Esophagus squamous epithelium (tissue), 5 donors: ENCODE measurements around the gene TNFRSF13B. TPM values are rescaled to one million over a fixed set of nuclear protein-coding genes. Genes with fewer than 3 reads are reported as not detected.
"Not testable (repeated sequence)": the region's sequence is repeated elsewhere in the genome, so short reads cannot be mapped to it uniquely, and the experiment has no call there.

Experiments
- DNase-seq: peaks from one replicate; lab custom pipeline; 2025; lab: John Stamatoyannopoulos, UW
- H3K27ac ChIP-seq, 4 donors: fragments of 200-600 bp; sonication (generic); one replicate each; pipeline ENCODE4 v1.5.1; 2016 to 2019; ENCODE audit warnings: mild to moderate bottlenecking in 1 of 4
- H3K27me3 ChIP-seq, 4 donors: fragments of 200-600 bp; sonication (generic); 1 replicate in 3 of 4; 2 replicates in 1 of 4; pipeline versions ENCODE4 v1.5.1 to v1.6.0; 2017 to 2021; ENCODE audit warnings: antibody characterized with exemption in 1 of 4
- H3K36me3 ChIP-seq, 3 donors: fragments of 200-600 bp; sonication (generic); one replicate each; pipeline ENCODE4 v1.5.1; 2016 to 2019
- H3K4me1 ChIP-seq, 3 donors: fragments of 200-600 bp; sonication (generic); one replicate each; pipeline ENCODE4 v1.5.1; 2017 to 2019
- H3K4me3 ChIP-seq, 4 donors: fragments of 200-600 bp; sonication (generic); 1 replicate in 3 of 4; 2 replicates in 1 of 4; pipeline ENCODE4 v1.5.1; 2016 to 2019; ENCODE audit warnings: mild to moderate bottlenecking in 2 of 4, moderate library complexity in 1 of 4
- H3K9me3 ChIP-seq, 3 donors: fragments of 200-600 bp; sonication (generic); one replicate each; pipeline ENCODE4 v1.5.1; 2016 to 2019
- POLR2A ChIP-seq, 4 donors: fragments of 450-650 bp; IDR thresholded peaks; one replicate each; pipeline ENCODE4 v1.6.1; 2017; ENCODE audit warnings: antibody characterized with exemption in 4 of 4, mild to moderate bottlenecking in 4 of 4, moderate library complexity in 3 of 4
- WGBS, 2 donors: methylation state at CpG; one replicate each; pipeline ENCODE4 v1.1.5; 2018; 5-methylcytosine and 5-hydroxymethylcytosine counted together
- intact Hi-C: fragments of 100-400 bp; cut with DNase I; formaldehyde crosslinking; loops from one replicate; pipeline ENCODE4 v1.15.0; 2022
- total RNA-seq, 4 donors: library from RNA; depleted of rRNA; stranded (reverse); fragments of >200 nt; gene quantifications; one replicate each; pipeline ENCODE4 v1.1.0, GENCODE V29; 2016
- TF ChIP-seq, protein P1 (sequence below), 6 experiments: fragments of 450-650 bp in 4 of 6; fragments of 200-600 bp in 2 of 6; sonication (generic) in 2 of 6; IDR thresholded peaks; one replicate each; pipeline ENCODE4 v1.5.1; 2016 to 2019; ENCODE audit warnings: antibody characterized with exemption in 6 of 6, mild to moderate bottlenecking in 4 of 6, moderate library complexity in 4 of 6
- donor health status: DM: yes; HTN: yes; CAD: no.

The TNFRSF13B gene
- total RNA-seq, 4 donors from 2014 or later, result not detected

DNA sequence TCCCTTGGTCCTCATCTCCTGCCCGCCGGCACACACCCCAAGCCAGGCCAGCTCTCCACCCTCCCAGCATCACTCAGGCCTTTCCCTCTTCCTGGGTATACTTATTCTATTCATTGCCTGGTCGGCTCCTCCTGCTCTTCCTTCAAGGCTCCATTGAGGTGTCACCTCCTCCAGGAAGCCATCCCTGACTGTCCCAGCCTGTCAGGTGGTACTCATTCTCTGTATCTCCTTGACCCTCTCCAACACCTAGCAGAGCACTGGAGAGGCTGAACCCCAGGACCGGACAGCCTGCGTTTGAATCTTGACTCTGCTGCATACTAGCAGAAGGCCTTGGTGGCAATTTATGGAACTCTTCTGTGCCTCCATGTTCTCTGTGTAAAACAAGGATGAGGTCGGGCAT, 428 bp upstream of the TNFRSF13B start:
- no peak for DNase-seq
- TF ChIP-seq, protein P1, sequence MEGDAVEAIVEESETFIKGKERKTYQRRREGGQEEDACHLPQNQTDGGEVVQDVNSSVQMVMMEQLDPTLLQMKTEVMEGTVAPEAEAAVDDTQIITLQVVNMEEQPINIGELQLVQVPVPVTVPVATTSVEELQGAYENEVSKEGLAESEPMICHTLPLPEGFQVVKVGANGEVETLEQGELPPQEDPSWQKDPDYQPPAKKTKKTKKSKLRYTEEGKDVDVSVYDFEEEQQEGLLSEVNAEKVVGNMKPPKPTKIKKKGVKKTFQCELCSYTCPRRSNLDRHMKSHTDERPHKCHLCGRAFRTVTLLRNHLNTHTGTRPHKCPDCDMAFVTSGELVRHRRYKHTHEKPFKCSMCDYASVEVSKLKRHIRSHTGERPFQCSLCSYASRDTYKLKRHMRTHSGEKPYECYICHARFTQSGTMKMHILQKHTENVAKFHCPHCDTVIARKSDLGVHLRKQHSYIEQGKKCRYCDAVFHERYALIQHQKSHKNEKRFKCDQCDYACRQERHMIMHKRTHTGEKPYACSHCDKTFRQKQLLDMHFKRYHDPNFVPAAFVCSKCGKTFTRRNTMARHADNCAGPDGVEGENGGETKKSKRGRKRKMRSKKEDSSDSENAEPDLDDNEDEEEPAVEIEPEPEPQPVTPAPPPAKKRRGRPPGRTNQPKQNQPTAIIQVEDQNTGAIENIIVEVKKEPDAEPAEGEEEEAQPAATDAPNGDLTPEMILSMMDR (IDR thresholded peaks at IDR 0.05), result no peak
- no peak for TF ChIP-seq POLR2A (IDR thresholded peaks at IDR 0.05)
- 89 to 91% methylated on average over 3 to 6 of the region's 6 CpGs for WGBS, 2 donors

DNA sequence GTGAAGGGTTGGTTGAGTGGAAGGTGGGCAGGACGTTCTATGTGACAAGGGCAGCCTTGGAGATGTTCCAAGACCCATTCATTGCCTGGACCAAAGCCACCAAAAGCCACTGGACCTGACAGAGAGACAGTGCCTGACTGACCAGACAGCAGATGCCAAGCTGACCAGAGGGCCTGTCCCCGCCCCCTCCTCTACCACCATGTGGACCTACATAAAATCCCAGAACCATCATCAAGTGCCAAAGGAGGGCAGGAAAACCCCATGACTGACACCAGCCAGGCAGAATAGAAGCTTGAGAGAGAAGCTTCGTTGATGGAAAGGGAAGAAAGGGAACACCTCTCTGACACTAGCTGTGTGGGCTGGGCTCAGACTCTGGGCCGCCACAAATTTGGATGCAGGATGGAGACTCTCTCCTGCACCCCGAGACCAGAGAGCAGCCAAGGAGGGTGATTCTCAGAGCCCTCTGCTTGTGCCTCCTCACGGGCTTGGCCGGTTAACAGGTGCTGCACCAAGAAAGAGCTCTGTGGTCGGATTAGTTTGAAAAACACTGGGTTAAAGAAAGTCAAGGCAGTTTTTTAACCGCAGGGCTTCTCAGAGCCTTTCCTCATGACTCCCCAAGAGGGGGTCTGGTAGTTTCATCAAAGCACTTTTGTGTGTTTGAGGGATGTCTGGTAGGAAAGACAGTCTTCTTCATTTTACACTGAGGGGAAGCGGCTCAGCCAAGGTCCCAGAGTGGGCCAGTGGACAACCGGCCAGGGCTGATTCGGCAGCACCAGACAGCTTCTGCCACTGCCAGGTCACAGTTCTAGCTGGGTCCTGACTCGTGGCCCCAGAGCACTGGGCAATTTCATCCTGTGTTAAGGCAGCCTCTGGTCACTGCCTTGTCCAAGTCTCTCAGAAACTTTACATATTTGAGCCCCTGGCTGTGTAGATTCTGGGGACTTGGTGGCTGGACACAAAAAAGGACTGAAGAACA, 1.7 kb downstream of the TNFRSF13B start:
- no peak for DNase-seq
- Histone ChIP-seq H3K36me3 (no peaks in the 10 kb centered on the region), H3K27me3 (peaks cover 0 to 19% (median 0%) of the 10 kb centered on the region in 4 donors), H3K27ac (no peak overlapping the region), H3K4me3 (no peak overlapping the region), H3K4me1 (peaks cover 0 to 7% (median 0%) of the 10 kb centered on the region in 3 donors), H3K9me3 (no peaks in the 10 kb centered on the region)
- WGBS, 2 donors, result 67 to 75% methylated on average over 10 to 12 of the region's 13 CpGs
- TF ChIP-seq, protein P1 (IDR thresholded peaks at IDR 0.05), result no peak
- intact Hi-C loops, result no loop called here

More for the DNA sequence above, 428 bp upstream of the TNFRSF13B start:
- H3K4me3 ChIP-seq, result no peak overlapping the region
- no peak overlapping the region for H3K27ac ChIP-seq
- peaks cover 0 to 9% (median 0%) of the 10 kb centered on the region in 3 donors for H3K4me1 ChIP-seq
- H3K27me3 ChIP-seq, result peaks cover 0 to 31% (median 0%) of the 10 kb centered on the region in 4 donors
- intact Hi-C loops, result no loop called here
- no peaks in the 10 kb centered on the region for H3K9me3 ChIP-seq
- H3K36me3 ChIP-seq, result no peaks in the 10 kb centered on the region

DNA sequence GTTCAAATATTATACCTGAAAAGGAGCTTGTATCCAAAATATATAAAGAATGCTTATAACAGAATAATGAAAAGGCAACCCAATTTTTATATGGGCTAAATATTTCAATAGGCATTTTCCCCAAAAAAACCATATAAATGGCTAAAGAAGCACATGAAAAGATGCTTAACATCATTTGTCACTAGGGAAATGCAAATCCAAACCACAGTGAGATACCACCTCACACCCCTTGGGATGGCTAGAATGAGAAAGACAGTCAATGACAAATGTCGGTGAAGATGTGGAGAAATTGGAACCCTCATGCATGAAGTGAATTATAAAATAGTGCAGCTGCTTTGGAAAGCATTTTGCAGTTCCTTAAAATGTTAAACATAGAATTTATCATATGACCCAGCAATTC, 3.1 kb downstream of the TNFRSF13B start:
- 90 to 95% methylated on average over 1 of the region's 1 CpG for WGBS, 2 donors
- H3K36me3 ChIP-seq, result no peaks in the 10 kb centered on the region
- DNase-seq, result no peak
- intact Hi-C loops, result no loop called here
- no peak for TF ChIP-seq POLR2A (IDR thresholded peaks at IDR 0.05)
- TF ChIP-seq, protein P1 (IDR thresholded peaks at IDR 0.05), result no peak
- no peak overlapping the region for H3K4me3 ChIP-seq
- no peak overlapping the region for H3K27ac ChIP-seq
- H3K4me1 ChIP-seq, result no peaks in the 10 kb centered on the region
- H3K9me3 ChIP-seq, result no peaks in the 10 kb centered on the region
- peaks cover 0 to 25% (median 0%) of the 10 kb centered on the region in 4 donors for H3K27me3 ChIP-seq

DNA sequence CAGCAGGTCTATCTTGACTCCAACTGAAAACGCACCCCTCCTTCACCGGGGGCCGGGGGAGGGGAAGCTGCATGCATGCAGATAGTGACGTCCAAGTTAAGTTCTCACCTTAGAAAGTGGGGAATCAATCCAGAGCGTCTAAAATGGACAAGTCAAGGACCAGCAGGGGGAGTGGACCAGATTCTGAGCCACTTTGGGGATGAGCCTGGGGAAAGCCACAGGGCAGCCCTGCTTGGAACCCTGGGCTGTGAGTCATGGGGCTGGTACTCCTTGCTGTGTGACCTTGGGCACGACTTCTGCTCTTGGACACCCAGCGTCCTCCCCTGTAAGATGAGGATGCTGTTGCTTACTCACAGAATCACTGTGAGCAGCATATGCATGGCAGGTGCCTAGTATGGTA, 9.1 kb downstream of the TNFRSF13B start:
- Histone ChIP-seq H3K9me3 (no peaks in the 10 kb centered on the region), H3K27ac (no peak overlapping the region), H3K36me3 (no peaks in the 10 kb centered on the region), H3K27me3 (peaks cover 0 to 27% (median 0%) of the 10 kb centered on the region in 4 donors), H3K4me3 (no peak overlapping the region), H3K4me1 (no peaks in the 10 kb centered on the region)
- no peak for DNase-seq
- TF ChIP-seq, protein P1 (IDR thresholded peaks at IDR 0.05), result no peak
- TF ChIP-seq POLR2A (IDR thresholded peaks at IDR 0.05), result no peak
- 44 to 73% methylated on average over 4 to 5 of the region's 7 CpGs for WGBS, 2 donors
- intact Hi-C loops, result no loop called here

DNA sequence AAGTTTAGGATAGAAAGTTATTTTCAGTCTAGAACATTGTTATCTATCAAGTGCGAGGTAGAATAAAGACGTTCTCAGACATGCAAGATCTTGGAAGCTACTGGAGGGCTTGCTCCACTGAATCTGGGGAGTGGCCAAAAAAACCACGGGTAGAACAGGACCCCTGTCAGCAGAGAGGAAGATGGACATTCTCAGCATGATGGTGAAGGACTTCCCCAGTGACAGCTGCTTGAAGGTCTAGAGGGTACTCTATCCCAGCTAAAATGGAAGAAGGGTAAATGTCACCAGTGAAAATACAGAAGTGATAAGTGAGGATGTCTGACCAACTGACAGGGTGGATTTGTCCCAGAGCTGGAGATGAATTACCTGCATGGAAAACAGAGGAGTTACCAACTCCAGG, 10.1 kb downstream of the TNFRSF13B start:
- no peak overlapping the region for H3K4me3 ChIP-seq
- H3K27ac ChIP-seq, result no peak overlapping the region
- WGBS, 2 donors, result 65 to 78% methylated on average over 3 of the region's 3 CpGs
- intact Hi-C loops, result no loop called here
- no peaks in the 10 kb centered on the region for H3K9me3 ChIP-seq
- no peak for DNase-seq
- peaks cover 0 to 36% (median 0%) of the 10 kb centered on the region in 4 donors for H3K27me3 ChIP-seq
- no peak for TF ChIP-seq POLR2A (IDR thresholded peaks at IDR 0.05)
- no peaks in the 10 kb centered on the region for H3K4me1 ChIP-seq
- H3K36me3 ChIP-seq, result no peaks in the 10 kb centered on the region

DNA sequence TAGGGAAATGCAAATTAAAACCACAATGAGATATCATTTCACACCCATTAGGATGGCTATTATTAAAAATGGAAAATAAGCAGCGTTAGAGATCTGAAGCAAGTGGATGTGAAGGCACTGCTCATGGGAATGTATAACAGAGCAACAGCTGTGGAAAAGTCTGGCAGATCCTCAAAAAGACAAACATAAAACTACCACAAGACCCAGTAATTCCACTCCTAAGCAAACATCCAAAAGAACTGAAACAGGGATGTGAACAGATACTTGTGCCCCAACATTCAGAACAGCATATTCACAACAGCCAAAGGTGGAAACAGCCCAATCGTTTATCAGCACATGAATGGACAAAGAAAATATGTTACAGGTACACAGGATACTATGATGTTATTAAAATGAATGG, 10.9 kb downstream of the TNFRSF13B start:
- H3K4me1 ChIP-seq, H3K9me3 ChIP-seq, H3K4me3 ChIP-seq, intact Hi-C loops, DNase-seq, H3K27ac ChIP-seq, H3K36me3 ChIP-seq: not testable (repeated sequence)
- H3K27me3 ChIP-seq, result peaks cover 0 to 43% (median 0%) of the 10 kb centered on the region in 4 donors
- WGBS, 2 donors, result 44 to 48% methylated on average over 1 to 2 of the region's 2 CpGs

GRCh38 chr17:16955011-16955410, 16.9 kb downstream of the TNFRSF13B start:
- WGBS, 2 donors, result 35 to 65% methylated on average over 4 to 6 of the region's 6 CpGs
- H3K27ac ChIP-seq, H3K36me3 ChIP-seq, DNase-seq, intact Hi-C loops, H3K9me3 ChIP-seq, H3K4me1 ChIP-seq, H3K4me3 ChIP-seq: not testable (repeated sequence)
- peaks cover 0 to 57% (median 0%) of the 10 kb centered on the region in 4 donors for H3K27me3 ChIP-seq
